OCI-LY7 (cell line): ENCODE data around the gene METAP1D. TPM values are rescaled to one million over a fixed set of nuclear protein-coding genes. Genes with fewer than 3 reads are reported as not detected.

Source experiments
- BruUV-seq: library from RNA; stranded (reverse); fragments of 400-500 nt; replicated peaks from 2 replicates; lab custom pipeline; 2021; lab: Mats Ljungman, UMichigan
- CTCF ChIA-PET: fragments of 300-600 bp; sonication (Branson Sonifier 250); formaldehyde crosslinking; loops from one replicate; lab custom pipeline; 2022; ENCODE audit warnings: antibody characterized with exemption; ENCODE audit not compliant: unreplicated experiment; lab: Charles Lee
- POLR2A ChIA-PET: fragments of 300-600 bp; sonication (Branson Sonifier 250); formaldehyde crosslinking; loops from one replicate; lab custom pipeline; 2022; ENCODE audit warnings: antibody characterized with exemption; lab: Charles Lee
- DNase-seq: peaks from one replicate; pipeline ENCODE4 v3.0.0-alpha.2; 2015; ENCODE audit warnings: low spot score
- H2AFZ ChIP-seq: fragments of 200-600 bp; sonication (generic), shearing (Covaris generic); 2 replicates; pipeline ENCODE4 v1.6.1; 2014; ENCODE audit warnings: mild to moderate bottlenecking, antibody characterized with exemption, low read length, moderate library complexity
- H3K27ac ChIP-seq: fragments of 200-600 bp; sonication (generic); 2 replicates; pipeline ENCODE4 v1.5.1; 2014; ENCODE audit warnings: mixed run types, low read depth, mild to moderate bottlenecking, moderate library complexity, low read length, inconsistent platforms; ENCODE audit not compliant: poor library complexity, severe bottlenecking
- H3K36me3 ChIP-seq: fragments of 200-600 bp; sonication (generic); 2 replicates; pipeline ENCODE4 v1.6.1; 2014; ENCODE audit warnings: mild to moderate bottlenecking, antibody characterized with exemption, low read length, moderate library complexity, mixed read lengths; ENCODE audit not compliant: insufficient read depth
- H3K4me1 ChIP-seq: fragments of 200-600 bp; sonication (generic); 2 replicates; pipeline ENCODE4 v1.5.1; 2014; ENCODE audit warnings: mild to moderate bottlenecking, low read length; ENCODE audit not compliant: insufficient read depth, poor library complexity, severe bottlenecking
- H3K4me2 ChIP-seq: fragments of 200-600 bp; sonication (generic); 2 replicates; pipeline ENCODE4 v1.6.1; 2014; ENCODE audit warnings: mild to moderate bottlenecking, low read length
- H3K4me3 ChIP-seq: fragments of 200-600 bp; sonication (generic); 2 replicates; pipeline ENCODE4 v1.5.1; 2014; ENCODE audit warnings: mild to moderate bottlenecking, low read depth, low read length; ENCODE audit not compliant: poor library complexity, severe bottlenecking
- H3K79me2 ChIP-seq: fragments of 200-600 bp; sonication (generic); 2 replicates; pipeline ENCODE4 v1.6.1; 2016; ENCODE audit warnings: low read depth, mild to moderate bottlenecking, low read length, moderate library complexity, mixed read lengths; ENCODE audit not compliant: insufficient read depth
- H3K9me2 ChIP-seq: fragments of 200-600 bp; sonication (generic); 2 replicates; pipeline ENCODE4 v1.6.1; 2016; ENCODE audit warnings: mild to moderate bottlenecking, low read length, mixed read lengths; ENCODE audit not compliant: insufficient read depth
- H3K9me3 ChIP-seq: fragments of 200-600 bp; sonication (generic); 2 replicates; pipeline ENCODE4 v1.6.1; 2014; ENCODE audit warnings: mild to moderate bottlenecking, mixed run types, low read length, mixed read lengths
- H4K20me1 ChIP-seq: fragments of 200-600 bp; sonication (generic); 2 replicates; pipeline ENCODE4 v1.6.1; 2014; ENCODE audit warnings: mild to moderate bottlenecking, antibody characterized with exemption, low read length, moderate library complexity, mixed read lengths; ENCODE audit not compliant: insufficient read depth
- EZH2phosphoT487 ChIP-seq: fragments of 200-600 bp; sonication (generic); IDR thresholded peaks from 2 replicates; pipeline ENCODE4 v1.6.1; 2018; ENCODE audit warnings: low read depth, borderline replicate concordance, mild to moderate bottlenecking, mixed run types, antibody characterized with exemption, low read length, moderate library complexity, mixed read lengths
- intact Hi-C: fragments of 100-400 bp; cut with micrococcal nuclease; formaldehyde crosslinking; loops from one replicate; pipeline ENCODE4 v1.10.0; 2022; ENCODE audit not compliant: unreplicated experiment
- total RNA-seq, 2 experiments: library from RNA; depleted of rRNA in 1 of 2; stranded (reverse); fragments of >200 nt in 1 of 2; shearing (Covaris generic) in 1 of 2; gene quantifications; 2 replicates each; pipeline ENCODE4 v1.2.3, GENCODE V29; 2014 to 2022
- TF ChIP-seq, protein P1 (sequence below): fragments of 200-600 bp; sonication (generic); conservative IDR thresholded peaks from 2 replicates; pipeline ENCODE4 v1.5.1; 2014; ENCODE audit warnings: mild to moderate bottlenecking, antibody characterized with exemption, low read length, moderate library complexity, mixed read lengths

Gene METAP1D
- total RNA-seq, 2 experiments from 2014 or later: 11.0 to 11.8 TPM

DNA sequence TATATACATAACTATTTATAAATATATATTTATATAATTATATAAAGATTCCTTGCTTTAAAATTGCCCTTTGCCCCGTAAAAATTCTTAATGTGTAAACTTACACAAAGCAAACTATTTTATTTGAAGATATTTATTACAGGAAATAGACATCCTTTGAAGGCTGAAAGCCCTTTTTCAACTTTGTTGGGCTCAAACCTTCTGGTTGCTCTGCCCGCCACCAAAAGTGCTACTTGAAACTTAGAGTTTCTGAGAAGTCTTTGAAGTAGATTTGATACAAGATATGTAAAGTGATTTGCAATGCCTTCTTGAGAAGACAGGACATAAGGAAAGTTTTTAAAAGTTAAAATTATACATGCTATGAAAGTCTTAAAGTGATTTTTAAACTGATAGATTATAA lies 36.6 kb upstream of the METAP1D start:
- POLR2A ChIA-PET: interaction anchor here (0.6 kb wide), 2 partner anchors 29 to 104 kb away, joined by 3 to 7 read pairs; no protein-coding TSS in a partner anchor
- H3K9me3 ChIP-seq: no peaks in the 10 kb centered on the region
- H4K20me1 ChIP-seq: no peaks in the 10 kb centered on the region
- H3K9me2 ChIP-seq: no peaks in the 10 kb centered on the region
- BruUV-seq: no TSS peak
- H3K36me3 ChIP-seq: peaks cover 55% of the 10 kb centered on the region
- H2AFZ ChIP-seq: no peak overlapping the region
- intact Hi-C loops: no loop called here
- H3K27ac ChIP-seq: no peak overlapping the region
- no peak overlapping the region for H3K4me2 ChIP-seq
- TF ChIP-seq EZH2phosphoT487: no peak
- TF ChIP-seq, protein P1, sequence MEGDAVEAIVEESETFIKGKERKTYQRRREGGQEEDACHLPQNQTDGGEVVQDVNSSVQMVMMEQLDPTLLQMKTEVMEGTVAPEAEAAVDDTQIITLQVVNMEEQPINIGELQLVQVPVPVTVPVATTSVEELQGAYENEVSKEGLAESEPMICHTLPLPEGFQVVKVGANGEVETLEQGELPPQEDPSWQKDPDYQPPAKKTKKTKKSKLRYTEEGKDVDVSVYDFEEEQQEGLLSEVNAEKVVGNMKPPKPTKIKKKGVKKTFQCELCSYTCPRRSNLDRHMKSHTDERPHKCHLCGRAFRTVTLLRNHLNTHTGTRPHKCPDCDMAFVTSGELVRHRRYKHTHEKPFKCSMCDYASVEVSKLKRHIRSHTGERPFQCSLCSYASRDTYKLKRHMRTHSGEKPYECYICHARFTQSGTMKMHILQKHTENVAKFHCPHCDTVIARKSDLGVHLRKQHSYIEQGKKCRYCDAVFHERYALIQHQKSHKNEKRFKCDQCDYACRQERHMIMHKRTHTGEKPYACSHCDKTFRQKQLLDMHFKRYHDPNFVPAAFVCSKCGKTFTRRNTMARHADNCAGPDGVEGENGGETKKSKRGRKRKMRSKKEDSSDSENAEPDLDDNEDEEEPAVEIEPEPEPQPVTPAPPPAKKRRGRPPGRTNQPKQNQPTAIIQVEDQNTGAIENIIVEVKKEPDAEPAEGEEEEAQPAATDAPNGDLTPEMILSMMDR: no peak
- CTCF ChIA-PET: no interaction called here
- no peaks in the 10 kb centered on the region for H3K4me1 ChIP-seq
- no peak for DNase-seq
- no peak overlapping the region for H3K4me3 ChIP-seq
- H3K79me2 ChIP-seq: peaks cover 14% of the 10 kb centered on the region; the same call in 1 of the 2 replicates

- Histone ChIP-seq H3K4me3 (no peak overlapping the region), H3K4me1 (no peaks in the 10 kb centered on the region), H3K9me3 (no peaks in the 10 kb centered on the region), H4K20me1 (no peaks in the 10 kb centered on the region), H3K9me2 (no peaks in the 10 kb centered on the region), H2AFZ (no peak overlapping the region), H3K27ac (no peak overlapping the region), H3K79me2 (peaks cover 14% of the 10 kb centered on the region; the same call in 1 of the 2 replicates), H3K4me2 (no peak overlapping the region), H3K36me3 (peaks cover 63% of the 10 kb centered on the region)
- BruUV-seq: no TSS peak
- DNase-seq: no peak
- ChIA-PET CTCF (no interaction called here), POLR2A (no interaction called here)
- intact Hi-C loops: no loop called here
- TF ChIP-seq, protein P1: no peak
- no peak for TF ChIP-seq EZH2phosphoT487
These were observed 35.4 kb upstream of the METAP1D start for GRCh38 chr2:171964308-171964707.

DNA sequence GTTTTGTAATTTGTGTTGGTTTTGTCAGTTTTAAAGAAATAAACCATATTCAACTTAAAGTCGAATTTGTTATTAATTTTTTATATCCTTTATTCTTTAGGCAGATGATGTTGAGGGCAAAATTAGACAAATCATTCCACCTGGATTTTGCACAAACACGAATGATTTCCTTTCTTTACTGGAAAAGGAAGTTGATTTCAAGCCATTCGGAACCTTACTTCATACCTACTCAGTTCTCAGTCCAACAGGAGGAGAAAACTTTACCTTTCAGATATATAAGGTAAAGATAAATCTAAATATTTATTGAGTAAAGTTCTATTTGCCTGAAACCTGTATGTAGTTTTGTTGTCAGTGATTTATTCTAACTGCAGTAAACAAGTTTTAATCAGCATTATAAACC lies 34.5 kb upstream of the METAP1D start:
- ChIA-PET POLR2A (no interaction called here), CTCF (no interaction called here)
- Histone ChIP-seq H2AFZ (no peak overlapping the region), H3K4me1 (no peaks in the 10 kb centered on the region), H3K9me3 (no peaks in the 10 kb centered on the region), H3K4me2 (no peak overlapping the region), H3K36me3 (peaks cover 64% of the 10 kb centered on the region), H3K4me3 (no peak overlapping the region), H3K79me2 (peaks cover 14% of the 10 kb centered on the region; the same call in 1 of the 2 replicates), H3K27ac (no peak overlapping the region), H3K9me2 (no peaks in the 10 kb centered on the region), H4K20me1 (no peaks in the 10 kb centered on the region)
- no peak for DNase-seq
- no TSS peak for BruUV-seq
- no peak for TF ChIP-seq EZH2phosphoT487
- TF ChIP-seq, protein P1: no peak
- intact Hi-C loops: no loop called here
